Thoracic aorta (tissue), 2 donors: ENCODE measurements around the gene NTF3. TPM values are rescaled to one million over a fixed set of nuclear protein-coding genes. Genes with fewer than 3 reads are reported as not detected.

Experiments
- ATAC-seq: fragments of 150-250 bp; one replicate; pipeline ENCODE4 v1.8.0; 2017; ENCODE audit warnings: low read depth; ENCODE audit not compliant: insufficient number of reproducible peaks, low FRiP score
- DNase-seq: peaks from one replicate; pipeline ENCODE4 v3.0.0-alpha.2; 2020; ENCODE audit warnings: low spot score
- H3K27ac ChIP-seq, 2 donors: fragments of 200-600 bp; sonication (generic); 1 replicate in 1 of 2; 2 replicates in 1 of 2; pipeline ENCODE4 v1.5.1; 2016; ENCODE audit warnings: mild to moderate bottlenecking in 2 of 2, moderate library complexity in 2 of 2
- H3K27me3 ChIP-seq: fragments of 200-600 bp; sonication (generic); replicated peaks from 2 replicates; pipeline ENCODE4 v1.6.0; 2016; ENCODE audit warnings: mild to moderate bottlenecking; ENCODE audit not compliant: insufficient read depth
- H3K36me3 ChIP-seq: fragments of 200-600 bp; sonication (generic); one replicate; pipeline ENCODE4 v1.5.1; 2016
- H3K4me1 ChIP-seq, 2 donors: fragments of 200-600 bp; sonication (generic); 1 replicate in 1 of 2; 2 replicates in 1 of 2; pipeline versions ENCODE4 v1.5.1 to v1.6.0; 2016; ENCODE audit warnings: low read depth in 2 of 2, mild to moderate bottlenecking in 1 of 2; ENCODE audit not compliant: control insufficient read depth in 1 of 2
- H3K4me3 ChIP-seq: fragments of 200-600 bp; sonication (generic); 2 replicates; pipeline ENCODE4 v1.5.1; 2016; ENCODE audit warnings: mild to moderate bottlenecking
- H3K9me3 ChIP-seq: fragments of 200-600 bp; sonication (generic); 2 replicates; pipeline ENCODE4 v1.5.1; 2016
- CTCF ChIP-seq: fragments of 200-600 bp; sonication (generic); IDR thresholded peaks from one replicate; pipeline ENCODE4 v1.5.1; 2019; ENCODE audit warnings: antibody characterized with exemption
- total RNA-seq, 2 donors: library from RNA; depleted of rRNA; stranded (reverse); fragments of >200 nt; gene quantifications; one replicate each; pipeline versions ENCODE4 v1.1.0 to v1.2.3, GENCODE V29; 2016

The NTF3 gene
- total RNA-seq, 2 donors from 2014 or later = 9.9 to 24.4 TPM

GRCh38 chr12:5506821-5507231, 74.9 kb downstream of the NTF3 start:
- Histone ChIP-seq H3K4me1 (peaks cover 0 to 7% of the 10 kb centered on the region in 2 donors), H3K4me3 (no peak overlapping the region), H3K27me3 (no peaks in the 10 kb centered on the region), H3K36me3 (no peaks in the 10 kb centered on the region), H3K27ac (no peak overlapping the region), H3K9me3 (no peaks in the 10 kb centered on the region)
- no peak for TF ChIP-seq CTCF
- ATAC-seq = no peak
- no peak for DNase-seq

GRCh38 chr12:5507401-5507935, 75.6 kb downstream of the NTF3 start:
- H3K4me1 ChIP-seq = peaks cover 0 to 7% of the 10 kb centered on the region in 2 donors
- H3K27ac ChIP-seq = no peak overlapping the region
- ATAC-seq (no peak), DNase-seq (no peak)
- H3K36me3 ChIP-seq = no peaks in the 10 kb centered on the region
- no peak overlapping the region for H3K4me3 ChIP-seq
- no peak for TF ChIP-seq CTCF
- H3K9me3 ChIP-seq = no peaks in the 10 kb centered on the region
- no peaks in the 10 kb centered on the region for H3K27me3 ChIP-seq

- H3K4me3 ChIP-seq = no peak overlapping the region
- peaks cover 0 to 7% of the 10 kb centered on the region in 2 donors for H3K4me1 ChIP-seq
- H3K27ac ChIP-seq = no peak overlapping the region
- H3K36me3 ChIP-seq = no peaks in the 10 kb centered on the region
- H3K9me3 ChIP-seq = no peaks in the 10 kb centered on the region
- DNase-seq (no peak), ATAC-seq (no peak)
- no peak for TF ChIP-seq CTCF
- H3K27me3 ChIP-seq = no peaks in the 10 kb centered on the region
These were observed 76.0 kb downstream of the NTF3 start for GRCh38 chr12:5507944-5508343.

GRCh38 chr12:5509102-5509501, 77.2 kb downstream of the NTF3 start:
- no peak for TF ChIP-seq CTCF
- Histone ChIP-seq H3K27ac (no peak overlapping the region), H3K9me3 (no peaks in the 10 kb centered on the region), H3K27me3 (no peaks in the 10 kb centered on the region), H3K36me3 (no peaks in the 10 kb centered on the region), H3K4me3 (no peak overlapping the region), H3K4me1 (peaks cover 0 to 7% of the 10 kb centered on the region in 2 donors)
- ATAC-seq = no peak
- DNase-seq = no peak

GRCh38 chr12:5509557-5509956, 77.6 kb downstream of the NTF3 start:
- no peak for DNase-seq
- Histone ChIP-seq H3K27me3 (no peaks in the 10 kb centered on the region), H3K9me3 (no peaks in the 10 kb centered on the region), H3K27ac (no peak overlapping the region), H3K36me3 (no peaks in the 10 kb centered on the region), H3K4me1 (peaks cover 0 to 7% of the 10 kb centered on the region in 2 donors), H3K4me3 (no peak overlapping the region)
- no peak for ATAC-seq
- TF ChIP-seq CTCF = no peak
